Liver (tissue), 9 donors: ENCODE data around the gene PANK1. TPM values are rescaled to one million over a fixed set of nuclear protein-coding genes. Genes with fewer than 3 reads are reported as not detected.

Source experiments
- DNase-seq: peaks from one replicate; pipeline ENCODE4 v3.0.0-alpha.2; 2017; ENCODE audit warnings: low spot score
- H3K27ac ChIP-seq, 2 donors: one replicate each; pipeline ENCODE4 v1.7.0; 2013; ENCODE audit warnings: inconsistent platforms in 2 of 2, low read length in 2 of 2, control low read depth in 1 of 2, low read depth in 1 of 2, mild to moderate bottlenecking in 1 of 2
- H3K27me3 ChIP-seq, 4 donors: one replicate each; pipeline versions ENCODE4 v1.6.1 to v1.7.0; 2013; ENCODE audit warnings: low read length in 3 of 4, inconsistent platforms in 1 of 4, mild to moderate bottlenecking in 1 of 4, moderate library complexity in 1 of 4; ENCODE audit not compliant: control insufficient read depth in 4 of 4, insufficient read depth in 4 of 4
- H3K36me3 ChIP-seq, 4 donors: one replicate each; pipeline versions ENCODE4 v1.6.1 to v1.7.0; 2013; ENCODE audit warnings: low read length in 3 of 4, mild to moderate bottlenecking in 3 of 4, low read depth in 1 of 4, moderate library complexity in 1 of 4; ENCODE audit not compliant: control insufficient read depth in 4 of 4, insufficient read depth in 3 of 4
- H3K4me1 ChIP-seq, 4 donors: one replicate each; pipeline versions ENCODE4 v1.6.1 to v1.7.0; 2013; ENCODE audit warnings: low read length in 3 of 4, mild to moderate bottlenecking in 3 of 4, moderate library complexity in 1 of 4; ENCODE audit not compliant: control insufficient read depth in 4 of 4, insufficient read depth in 4 of 4
- H3K4me3 ChIP-seq, 3 donors: one replicate each; pipeline versions ENCODE4 v1.6.1 to v1.7.0; 2013; ENCODE audit warnings: low read length in 3 of 3, control low read depth in 1 of 3, low read depth in 1 of 3, mild to moderate bottlenecking in 1 of 3
- H3K9ac ChIP-seq, 2 donors: one replicate each; pipeline ENCODE4 v1.7.0; 2013; ENCODE audit warnings: low read length in 2 of 2, mild to moderate bottlenecking in 2 of 2, moderate library complexity in 2 of 2, control low read depth in 1 of 2, low read depth in 1 of 2
- H3K9me3 ChIP-seq, 4 donors: one replicate each; pipeline versions ENCODE4 v1.6.1 to v1.7.0; 2013; ENCODE audit warnings: low read length in 3 of 4; ENCODE audit not compliant: control insufficient read depth in 4 of 4
- EGR1 ChIP-seq, 2 donors: IDR thresholded peaks; 2 replicates each; pipeline ENCODE4 v1.6.1; 2016 to 2018; ENCODE audit warnings: antibody characterized with exemption in 2 of 2, low read depth in 2 of 2
- FOXA1 ChIP-seq: IDR thresholded peaks from 2 replicates; pipeline ENCODE4 v1.6.1; 2016; ENCODE audit warnings: antibody characterized with exemption
- FOXA2 ChIP-seq: IDR thresholded peaks from 2 replicates; pipeline ENCODE4 v1.6.1; 2016; ENCODE audit warnings: antibody characterized with exemption
- GABPA ChIP-seq, 2 donors: IDR thresholded peaks in 1 of 2; conservative IDR thresholded peaks in 1 of 2; 2 replicates each; pipeline ENCODE4 v1.6.1; 2016; ENCODE audit warnings: antibody characterized with exemption in 2 of 2, mild to moderate bottlenecking in 1 of 2, moderate library complexity in 1 of 2
- HNF4A ChIP-seq, 2 donors: conservative IDR thresholded peaks; 2 replicates each; pipeline ENCODE4 v1.6.1; 2016; ENCODE audit warnings: antibody characterized with exemption in 2 of 2, mild to moderate bottlenecking in 2 of 2
- HNF4G ChIP-seq: IDR thresholded peaks from 2 replicates; pipeline ENCODE4 v1.6.1; 2016; ENCODE audit warnings: antibody characterized with exemption
- JUND ChIP-seq, 2 donors: IDR thresholded peaks; 2 replicates each; pipeline ENCODE4 v1.6.1; 2016; ENCODE audit warnings: antibody characterized with exemption in 2 of 2
- NR2F2 ChIP-seq: IDR thresholded peaks from 2 replicates; pipeline ENCODE4 v1.6.1; 2016; ENCODE audit warnings: antibody characterized with exemption
- RAD21 ChIP-seq, 2 donors: IDR thresholded peaks; 2 replicates each; pipeline ENCODE4 v1.6.1; 2016; ENCODE audit warnings: antibody characterized with exemption in 2 of 2, mild to moderate bottlenecking in 2 of 2
- RXRA ChIP-seq, 2 donors: IDR thresholded peaks; 2 replicates each; pipeline ENCODE4 v1.6.1; 2017 to 2018; ENCODE audit warnings: antibody characterized with exemption in 2 of 2, mild to moderate bottlenecking in 1 of 2
- SP1 ChIP-seq: IDR thresholded peaks from 2 replicates; pipeline ENCODE4 v1.6.1; 2018; ENCODE audit warnings: antibody characterized with exemption, mild to moderate bottlenecking
- TAF1 ChIP-seq: conservative IDR thresholded peaks from 2 replicates; pipeline ENCODE4 v1.6.1; 2016; ENCODE audit warnings: antibody characterized with exemption, mild to moderate bottlenecking
- YY1 ChIP-seq: IDR thresholded peaks from 2 replicates; pipeline ENCODE4 v1.6.1; 2016; ENCODE audit warnings: antibody characterized with exemption, mild to moderate bottlenecking
- WGBS: extraction: QIAGEN DNeasy Blood & Tissue Kit; methylation state at CpG from one replicate; pipeline ENCODE4 v1.1.7; 2013; 5-methylcytosine and 5-hydroxymethylcytosine counted together
- polyA plus RNA-seq, 2 donors: library from polyadenylated mRNA; stranded (reverse) in 1 of 2; unstranded in 1 of 2; fragments of 200-250 nt in 1 of 2; fragments of >200 nt in 1 of 2; fragmentation: Nextera tagmentation in 1 of 2; extraction: Ambion mirVana in 1 of 2; gene quantifications; one replicate each; pipeline versions ENCODE4 v1.2.1 to v1.2.3, GENCODE V29; 2013 to 2015
- total RNA-seq, 2 donors: library from RNA; depleted of rRNA; stranded (reverse); fragments of >200 nt; gene quantifications; one replicate each; pipeline ENCODE4 v1.2.3, GENCODE V29; 2014
- TF ChIP-seq, protein P1 (sequence below): IDR thresholded peaks from 2 replicates; pipeline ENCODE4 v1.6.1; 2016; ENCODE audit warnings: antibody characterized with exemption, mild to moderate bottlenecking
- TF ChIP-seq, protein P2 (sequence below): IDR thresholded peaks from 2 replicates; pipeline ENCODE4 v1.6.1; 2016; ENCODE audit warnings: antibody characterized with exemption
- TF ChIP-seq, protein P3 (sequence below): fragments of 150-350 bp; IDR thresholded peaks from 2 replicates; pipeline ENCODE4 v1.5.1; 2017; ENCODE audit warnings: improper control_type of control experiment, low read depth, low read length; ENCODE audit not compliant: missing input control
- TF ChIP-seq, protein P4 (sequence below): IDR thresholded peaks from 2 replicates; pipeline ENCODE4 v1.6.1; 2016; ENCODE audit warnings: antibody characterized with exemption
- TF ChIP-seq, protein P5 (sequence below): IDR thresholded peaks from 2 replicates; pipeline ENCODE4 v1.6.1; 2016; ENCODE audit warnings: antibody characterized with exemption
- donor health status: healthy.
- donor health status: healthy.
- donor health status: healthy.
- donor health status: healthy.
- donor health status: healthy.

PANK1 gene
- total and polyA plus RNA-seq, 4 donors, result 30.0 to 105 (median 44.7) TPM

DNA sequence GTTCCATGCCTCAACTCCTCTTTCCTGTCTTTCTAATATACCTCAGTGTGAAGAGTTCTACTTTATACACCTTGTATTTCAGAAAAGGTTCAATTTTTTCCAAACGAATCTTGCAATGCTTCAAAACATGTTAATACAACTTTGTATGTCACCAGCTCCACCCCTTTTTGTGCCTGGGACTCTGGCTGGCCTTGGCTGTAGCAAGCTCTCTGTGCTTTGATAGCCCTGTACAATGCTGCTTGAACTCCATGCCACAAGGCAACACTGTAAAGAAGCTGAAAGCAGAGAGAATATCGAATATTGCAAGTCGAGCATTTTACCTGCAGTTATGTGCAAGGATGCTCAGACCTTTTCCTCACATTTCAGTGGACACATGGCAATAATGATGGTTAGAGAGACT is 52.5 kb downstream of the PANK1 start (continued):
- TF ChIP-seq GABPA (IDR thresholded peaks at IDR 0.05 in 1 of 2, conservative IDR thresholded peaks at IDR 0.05 in 1 of 2) (no peak), RXRA (IDR thresholded peaks at IDR 0.05) (no peak), HNF4G (no peak), SP1 (no peak)
- TF ChIP-seq, protein P1, sequence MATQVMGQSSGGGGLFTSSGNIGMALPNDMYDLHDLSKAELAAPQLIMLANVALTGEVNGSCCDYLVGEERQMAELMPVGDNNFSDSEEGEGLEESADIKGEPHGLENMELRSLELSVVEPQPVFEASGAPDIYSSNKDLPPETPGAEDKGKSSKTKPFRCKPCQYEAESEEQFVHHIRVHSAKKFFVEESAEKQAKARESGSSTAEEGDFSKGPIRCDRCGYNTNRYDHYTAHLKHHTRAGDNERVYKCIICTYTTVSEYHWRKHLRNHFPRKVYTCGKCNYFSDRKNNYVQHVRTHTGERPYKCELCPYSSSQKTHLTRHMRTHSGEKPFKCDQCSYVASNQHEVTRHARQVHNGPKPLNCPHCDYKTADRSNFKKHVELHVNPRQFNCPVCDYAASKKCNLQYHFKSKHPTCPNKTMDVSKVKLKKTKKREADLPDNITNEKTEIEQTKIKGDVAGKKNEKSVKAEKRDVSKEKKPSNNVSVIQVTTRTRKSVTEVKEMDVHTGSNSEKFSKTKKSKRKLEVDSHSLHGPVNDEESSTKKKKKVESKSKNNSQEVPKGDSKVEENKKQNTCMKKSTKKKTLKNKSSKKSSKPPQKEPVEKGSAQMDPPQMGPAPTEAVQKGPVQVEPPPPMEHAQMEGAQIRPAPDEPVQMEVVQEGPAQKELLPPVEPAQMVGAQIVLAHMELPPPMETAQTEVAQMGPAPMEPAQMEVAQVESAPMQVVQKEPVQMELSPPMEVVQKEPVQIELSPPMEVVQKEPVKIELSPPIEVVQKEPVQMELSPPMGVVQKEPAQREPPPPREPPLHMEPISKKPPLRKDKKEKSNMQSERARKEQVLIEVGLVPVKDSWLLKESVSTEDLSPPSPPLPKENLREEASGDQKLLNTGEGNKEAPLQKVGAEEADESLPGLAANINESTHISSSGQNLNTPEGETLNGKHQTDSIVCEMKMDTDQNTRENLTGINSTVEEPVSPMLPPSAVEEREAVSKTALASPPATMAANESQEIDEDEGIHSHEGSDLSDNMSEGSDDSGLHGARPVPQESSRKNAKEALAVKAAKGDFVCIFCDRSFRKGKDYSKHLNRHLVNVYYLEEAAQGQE, result no peak

DNA sequence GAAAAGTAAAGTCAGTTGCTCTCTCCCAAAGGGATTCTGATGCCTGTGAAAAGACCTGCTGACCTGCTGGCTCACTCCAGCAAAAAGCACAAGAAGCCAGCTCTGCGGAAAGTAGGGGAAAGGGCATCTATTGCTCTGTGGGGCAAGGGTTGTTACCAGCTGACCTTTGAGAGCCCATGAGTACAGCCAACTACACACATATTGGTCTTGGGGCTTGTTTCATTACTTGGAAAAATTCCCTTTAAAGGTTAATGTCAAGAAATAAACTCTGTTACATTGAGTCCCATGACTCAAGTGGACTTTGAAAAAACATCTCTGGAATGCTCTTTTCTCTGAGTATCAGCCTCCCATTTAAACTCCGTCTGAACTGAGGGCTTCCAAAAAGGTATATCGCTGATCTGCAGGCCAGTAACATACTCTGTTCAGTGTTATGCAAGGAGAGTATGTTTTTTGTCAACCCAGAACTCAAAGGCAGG is 53.2 kb downstream of the PANK1 start:
- peaks cover 0 to 39% (median 21%) of the 10 kb centered on the region in 4 donors for H3K4me1 ChIP-seq
- no peaks in the 10 kb centered on the region for H3K27me3 ChIP-seq
- peaks cover 0 to 12% (median 6%) of the 10 kb centered on the region in 4 donors for H3K36me3 ChIP-seq
- H3K4me3 ChIP-seq, result peak overlapping the region; percentile 7 to 59 (median 31)
- peak overlapping the region in 1 of 2 donors; percentile 5 for H3K9ac ChIP-seq
- 35% methylated on average over 3 of the region's 3 CpGs for WGBS
- DNase-seq, result peak; percentile 55
- no peaks in the 10 kb centered on the region for H3K9me3 ChIP-seq
- H3K27ac ChIP-seq, result peak overlapping the region; percentile 85 to 86
- TF ChIP-seq GABPA (IDR thresholded peaks at IDR 0.05 in 1 of 2, conservative IDR thresholded peaks at IDR 0.05 in 1 of 2) (peak in 1 of 2 donors; percentile 26), JUND (IDR thresholded peaks at IDR 0.05) (peak; percentile 76 to 82), NR2F2 (peak; percentile 95), HNF4G (peak; percentile 70), SP1 (peak; percentile 99), RXRA (IDR thresholded peaks at IDR 0.05) (peak; percentile 99 to 100), HNF4A (conservative IDR thresholded peaks at IDR 0.05) (peak; percentile 91 to 94), RAD21 (IDR thresholded peaks at IDR 0.05) (peak; percentile 42 to 59), YY1 (peak; percentile 72), FOXA2 (peak; percentile 77), EGR1 (IDR thresholded peaks at IDR 0.05; ENCODE audit: low read depth in 2 of 2) (peak in 1 of 2 donors; percentile 58), TAF1 (no peak), FOXA1 (peak; percentile 28)
- TF ChIP-seq, protein P2, sequence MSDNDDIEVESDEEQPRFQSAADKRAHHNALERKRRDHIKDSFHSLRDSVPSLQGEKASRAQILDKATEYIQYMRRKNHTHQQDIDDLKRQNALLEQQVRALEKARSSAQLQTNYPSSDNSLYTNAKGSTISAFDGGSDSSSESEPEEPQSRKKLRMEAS, result peak; percentile 70
- TF ChIP-seq, protein P3, sequence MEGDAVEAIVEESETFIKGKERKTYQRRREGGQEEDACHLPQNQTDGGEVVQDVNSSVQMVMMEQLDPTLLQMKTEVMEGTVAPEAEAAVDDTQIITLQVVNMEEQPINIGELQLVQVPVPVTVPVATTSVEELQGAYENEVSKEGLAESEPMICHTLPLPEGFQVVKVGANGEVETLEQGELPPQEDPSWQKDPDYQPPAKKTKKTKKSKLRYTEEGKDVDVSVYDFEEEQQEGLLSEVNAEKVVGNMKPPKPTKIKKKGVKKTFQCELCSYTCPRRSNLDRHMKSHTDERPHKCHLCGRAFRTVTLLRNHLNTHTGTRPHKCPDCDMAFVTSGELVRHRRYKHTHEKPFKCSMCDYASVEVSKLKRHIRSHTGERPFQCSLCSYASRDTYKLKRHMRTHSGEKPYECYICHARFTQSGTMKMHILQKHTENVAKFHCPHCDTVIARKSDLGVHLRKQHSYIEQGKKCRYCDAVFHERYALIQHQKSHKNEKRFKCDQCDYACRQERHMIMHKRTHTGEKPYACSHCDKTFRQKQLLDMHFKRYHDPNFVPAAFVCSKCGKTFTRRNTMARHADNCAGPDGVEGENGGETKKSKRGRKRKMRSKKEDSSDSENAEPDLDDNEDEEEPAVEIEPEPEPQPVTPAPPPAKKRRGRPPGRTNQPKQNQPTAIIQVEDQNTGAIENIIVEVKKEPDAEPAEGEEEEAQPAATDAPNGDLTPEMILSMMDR, result no peak
- TF ChIP-seq, protein P1, result peak; percentile 89
- TF ChIP-seq, protein P4, sequence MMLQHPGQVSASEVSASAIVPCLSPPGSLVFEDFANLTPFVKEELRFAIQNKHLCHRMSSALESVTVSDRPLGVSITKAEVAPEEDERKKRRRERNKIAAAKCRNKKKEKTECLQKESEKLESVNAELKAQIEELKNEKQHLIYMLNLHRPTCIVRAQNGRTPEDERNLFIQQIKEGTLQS, result no peak
- TF ChIP-seq, protein P5, sequence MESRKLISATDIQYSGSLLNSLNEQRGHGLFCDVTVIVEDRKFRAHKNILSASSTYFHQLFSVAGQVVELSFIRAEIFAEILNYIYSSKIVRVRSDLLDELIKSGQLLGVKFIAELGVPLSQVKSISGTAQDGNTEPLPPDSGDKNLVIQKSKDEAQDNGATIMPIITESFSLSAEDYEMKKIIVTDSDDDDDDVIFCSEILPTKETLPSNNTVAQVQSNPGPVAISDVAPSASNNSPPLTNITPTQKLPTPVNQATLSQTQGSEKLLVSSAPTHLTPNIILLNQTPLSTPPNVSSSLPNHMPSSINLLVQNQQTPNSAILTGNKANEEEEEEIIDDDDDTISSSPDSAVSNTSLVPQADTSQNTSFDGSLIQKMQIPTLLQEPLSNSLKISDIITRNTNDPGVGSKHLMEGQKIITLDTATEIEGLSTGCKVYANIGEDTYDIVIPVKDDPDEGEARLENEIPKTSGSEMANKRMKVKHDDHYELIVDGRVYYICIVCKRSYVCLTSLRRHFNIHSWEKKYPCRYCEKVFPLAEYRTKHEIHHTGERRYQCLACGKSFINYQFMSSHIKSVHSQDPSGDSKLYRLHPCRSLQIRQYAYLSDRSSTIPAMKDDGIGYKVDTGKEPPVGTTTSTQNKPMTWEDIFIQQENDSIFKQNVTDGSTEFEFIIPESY, result peak; percentile 74
